GM08714 (cell line): Measurements from ENCODE around the gene ELMO3.

ENCODE experiments used
- H3K4me3 ChIP-seq: fragments of 200-500 bp; sonication (Bioruptor generic); 2 replicates; pipeline ENCODE4 v1.5.1; 2014; ENCODE audit warnings: mild to moderate bottlenecking, low read length, inconsistent platforms
- ZNF274 ChIP-seq: IDR thresholded peaks from 2 replicates; pipeline ENCODE4 v1.6.1; 2012; ENCODE audit warnings: mild to moderate bottlenecking, low read depth, low read length

The ELMO3 gene, protein sequence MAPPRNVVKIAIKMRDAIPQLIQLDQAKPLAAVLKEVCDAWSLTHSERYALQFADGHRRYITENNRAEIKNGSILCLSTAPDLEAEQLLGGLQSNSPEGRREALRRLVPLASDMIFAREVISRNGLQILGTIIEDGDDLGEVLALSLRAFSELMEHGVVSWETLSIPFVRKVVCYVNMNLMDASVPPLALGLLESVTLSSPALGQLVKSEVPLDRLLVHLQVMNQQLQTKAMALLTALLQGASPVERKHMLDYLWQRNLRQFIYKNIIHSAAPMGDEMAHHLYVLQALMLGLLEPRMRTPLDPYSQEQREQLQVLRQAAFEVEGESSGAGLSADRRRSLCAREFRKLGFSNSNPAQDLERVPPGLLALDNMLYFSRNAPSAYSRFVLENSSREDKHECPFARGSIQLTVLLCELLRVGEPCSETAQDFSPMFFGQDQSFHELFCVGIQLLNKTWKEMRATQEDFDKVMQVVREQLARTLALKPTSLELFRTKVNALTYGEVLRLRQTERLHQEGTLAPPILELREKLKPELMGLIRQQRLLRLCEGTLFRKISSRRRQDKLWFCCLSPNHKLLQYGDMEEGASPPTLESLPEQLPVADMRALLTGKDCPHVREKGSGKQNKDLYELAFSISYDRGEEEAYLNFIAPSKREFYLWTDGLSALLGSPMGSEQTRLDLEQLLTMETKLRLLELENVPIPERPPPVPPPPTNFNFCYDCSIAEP

DNA sequence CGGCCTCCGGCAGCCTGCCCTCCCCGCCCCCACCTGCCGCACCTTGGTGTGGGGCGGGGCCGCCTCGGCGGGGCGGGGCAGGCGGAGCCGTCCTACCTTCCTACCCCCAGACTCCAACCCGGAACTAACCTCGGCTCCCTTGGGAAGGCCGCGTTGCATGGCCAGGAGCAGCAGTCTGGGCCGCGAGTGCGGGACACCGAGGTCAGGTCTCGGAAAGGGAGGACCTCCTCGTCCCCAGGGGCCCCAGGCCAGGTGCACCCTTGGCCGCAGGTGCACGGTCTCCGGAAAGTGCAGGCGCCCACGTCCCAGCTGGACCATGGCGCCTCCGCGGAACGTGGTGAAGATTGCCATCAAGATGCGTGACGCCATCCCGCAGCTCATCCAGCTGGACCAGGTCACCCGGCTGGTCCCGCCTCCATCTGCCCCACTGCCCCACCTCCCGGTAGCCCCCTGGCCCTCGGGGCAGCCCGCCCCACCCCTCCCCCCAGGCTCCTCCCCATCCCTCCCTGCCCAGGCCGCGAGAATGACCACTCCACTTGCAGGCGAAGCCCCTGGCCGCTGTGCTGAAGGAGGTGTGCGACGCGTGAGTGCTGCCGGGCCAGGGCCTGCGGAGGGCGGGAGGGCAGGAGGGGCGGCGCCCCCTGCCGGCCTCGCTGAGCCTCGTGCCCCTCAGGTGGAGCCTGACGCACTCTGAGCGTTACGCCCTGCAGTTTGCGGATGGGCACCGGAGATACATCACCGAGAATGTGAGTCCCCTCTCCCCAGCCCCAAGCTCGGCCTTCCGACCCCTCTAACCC lies at the start of gene ELMO3:
Gene ELMO3 (plus strand): TSS at position 121 of the 797 bp plus-strand sequence. CDS start 196 bp downstream, at position 317.
- no peak for TF ChIP-seq ZNF274

GRCh38 chr16:67149276-67150046 lies 49.5 kb upstream of the ELMO3 start:
- no peak overlapping the region for H3K4me3 ChIP-seq
- no peak for TF ChIP-seq ZNF274

More for the DNA sequence above, at the start of gene ELMO3:
- no peak within 1 kb of the TSS for H3K4me3 ChIP-seq

DNA sequence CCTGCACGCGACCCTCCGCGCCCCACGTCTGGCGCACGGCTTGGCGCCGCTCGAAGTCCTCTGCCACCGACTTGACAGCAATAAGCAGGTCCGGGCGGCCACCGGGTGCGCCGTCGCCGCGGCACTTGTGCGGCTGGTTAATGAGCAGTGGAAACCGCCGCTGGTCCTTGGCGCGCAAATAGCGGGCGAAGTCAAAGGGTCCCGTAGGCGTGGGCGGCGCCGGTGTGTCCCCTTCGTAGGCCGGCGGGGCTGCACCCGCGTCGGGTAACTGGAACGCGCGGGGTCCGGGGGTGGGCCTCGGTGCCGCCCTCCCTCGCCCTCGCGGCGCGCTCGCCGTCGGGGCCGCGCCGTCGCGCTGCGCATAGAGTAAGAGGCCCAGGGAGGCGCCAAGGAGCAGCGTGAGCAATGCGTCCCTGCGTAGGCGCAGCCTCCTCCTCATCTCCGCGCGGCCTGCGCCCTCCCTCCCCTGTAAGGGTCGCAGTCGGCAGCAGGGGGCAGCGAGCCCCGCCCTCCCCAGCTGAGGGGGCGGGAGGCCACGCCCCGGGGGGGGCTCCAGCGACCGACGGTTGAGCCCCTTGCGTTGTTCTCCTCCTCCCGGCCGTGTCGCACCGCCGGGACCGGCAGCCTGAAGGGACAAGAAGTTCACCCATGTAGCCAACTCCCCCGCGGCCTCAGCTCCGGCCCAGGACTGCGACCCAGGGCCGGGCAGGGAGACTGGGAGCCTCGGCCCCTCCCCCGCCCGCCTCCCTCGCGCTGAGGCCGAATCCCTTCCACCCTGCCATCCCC lies 48.7 kb upstream of the ELMO3 start:
- H3K4me3 ChIP-seq = peak overlapping the region; percentile 46; the same call in 1 of the 2 replicates
- TF ChIP-seq ZNF274 = no peak

DNA sequence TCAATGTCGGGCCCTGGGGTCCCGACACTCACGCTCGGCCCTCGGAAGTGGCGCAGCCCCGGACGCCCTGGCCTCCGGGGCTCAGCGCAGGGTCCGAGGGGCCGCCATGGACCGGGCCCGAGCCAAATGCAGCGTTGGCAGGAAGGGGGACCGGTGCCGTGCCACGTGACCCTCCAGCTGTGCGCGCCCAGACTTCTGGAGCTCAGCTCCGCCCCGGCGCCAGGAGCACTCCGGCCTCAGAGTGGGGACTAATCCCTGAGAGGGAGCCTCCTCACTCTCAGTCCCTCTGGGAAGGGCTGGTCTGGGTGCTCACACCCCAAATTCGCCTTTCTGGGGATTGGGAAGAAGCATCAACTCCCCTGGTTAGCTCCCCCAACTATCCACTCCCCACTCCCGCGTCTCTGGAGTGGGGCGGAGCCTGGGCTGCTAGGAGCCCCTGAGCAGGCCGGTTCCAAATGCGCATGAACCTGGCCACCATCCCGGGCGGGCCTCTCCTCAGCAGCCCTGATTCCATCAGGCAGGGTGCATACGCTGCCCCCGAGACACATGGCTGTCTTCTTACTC lies 48.0 kb upstream of the ELMO3 start, which contains the start of gene B3GNT9:
Gene B3GNT9 (minus strand): TSS at position 166 of the 564 bp plus-strand sequence. CDS start 513 bp downstream, outside the sequence.
- TF ChIP-seq ZNF274 = no peak
- H3K4me3 ChIP-seq = peak within 1 kb of the TSS; percentile 46; the same call in 1 of the 2 replicates

- H3K4me3 ChIP-seq = no peak overlapping the region
- no peak for TF ChIP-seq ZNF274
Measured at GRCh38 chr16:67151431-67152097, 47.4 kb upstream of the ELMO3 start.

GRCh38 chr16:67154578-67155294 lies 44.2 kb upstream of the ELMO3 start:
- H3K4me3 ChIP-seq = no peak overlapping the region
- TF ChIP-seq ZNF274 = no peak

DNA sequence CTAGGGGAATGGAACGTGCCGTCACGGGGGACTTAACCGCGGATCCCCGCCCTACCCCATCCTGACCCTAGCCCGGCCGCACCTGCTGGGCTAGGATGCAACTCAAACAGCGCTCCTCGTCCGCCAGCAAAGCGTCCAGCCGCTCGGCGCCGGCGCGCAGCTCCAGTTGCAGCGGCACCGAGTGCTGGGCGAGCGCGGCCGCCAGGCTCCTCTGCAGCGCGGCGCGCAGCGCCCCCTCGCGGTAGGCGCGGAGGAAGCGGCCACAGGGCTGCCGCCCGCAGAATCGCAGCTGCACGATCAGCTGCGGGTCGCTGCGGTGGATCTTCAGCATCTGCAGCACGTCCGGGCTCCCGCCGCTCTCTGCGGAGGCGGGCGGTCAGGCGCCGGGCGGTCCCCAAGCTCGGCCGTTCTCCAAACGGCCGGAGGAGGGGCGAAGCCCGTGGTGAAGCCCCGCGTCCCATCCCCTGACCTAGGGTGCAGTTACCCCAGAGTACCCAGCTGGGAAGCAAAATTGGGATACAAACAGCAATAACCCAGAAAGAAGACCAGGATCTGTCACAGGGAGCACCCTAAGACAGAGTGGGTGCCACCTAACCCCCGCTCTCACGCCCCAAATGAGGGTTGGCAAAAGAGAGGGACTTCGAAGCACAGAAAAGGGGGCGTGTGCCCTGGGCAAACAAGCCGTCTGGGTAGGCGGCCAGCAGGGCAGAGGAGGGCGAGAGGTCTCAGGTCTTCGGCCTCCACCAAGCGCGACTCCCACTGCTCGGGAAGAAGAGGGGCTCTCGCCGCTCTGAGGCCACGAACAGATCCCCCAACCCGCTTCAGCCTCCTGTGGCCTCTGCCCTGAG lies 43.4 kb upstream of the ELMO3 start:
- TF ChIP-seq ZNF274 = no peak
- H3K4me3 ChIP-seq = no peak overlapping the region

GRCh38 chr16:67156143-67156844 lies 42.6 kb upstream of the ELMO3 start:
- H3K4me3 ChIP-seq = no peak overlapping the region
- TF ChIP-seq ZNF274 = no peak

DNA sequence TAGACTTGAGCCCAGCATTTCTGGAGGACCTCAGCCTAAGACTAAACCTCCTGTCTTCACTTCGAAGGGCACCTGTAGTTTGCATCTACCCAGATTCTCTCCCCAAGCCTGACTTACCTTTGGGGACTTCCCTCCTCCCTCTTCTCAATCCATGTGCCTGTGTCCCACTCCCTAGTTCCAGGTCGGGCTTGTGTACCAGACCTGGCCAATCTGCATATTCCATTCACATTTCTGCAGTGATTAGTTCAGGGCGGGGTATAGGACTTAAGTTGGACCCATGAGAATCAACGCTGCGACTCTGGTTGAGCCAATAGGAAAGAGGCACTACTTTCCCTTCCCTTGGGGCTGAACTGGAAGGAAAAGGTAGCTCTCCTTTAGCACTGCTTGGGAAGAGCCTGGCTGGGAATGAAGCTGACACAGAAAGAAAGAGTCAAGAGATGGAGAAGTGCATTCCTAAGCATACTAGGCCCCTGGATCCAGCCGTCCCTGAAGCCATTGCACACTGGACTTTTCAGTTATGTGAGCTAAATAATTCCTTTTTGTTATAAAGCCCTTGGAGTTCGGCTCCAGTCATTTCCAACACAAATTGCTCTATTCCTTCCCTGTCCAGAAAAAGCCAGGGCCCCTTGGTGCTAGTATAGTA lies 41.7 kb upstream of the ELMO3 start:
- no peak overlapping the region for H3K4me3 ChIP-seq
- no peak for TF ChIP-seq ZNF274
